Stimulated activated CD4-positive, alpha-beta T cell treated with anti-CD3 and anti-CD28 coated beads, Interleukin-2, amount 100 ng/mL, for 24 hours (primary cell): ENCODE measurements around the gene SLC4A5.
"Not testable (repeated sequence)": the region's sequence is repeated elsewhere in the genome, so short reads cannot be mapped to it uniquely, and the experiment has no call there.

Source experiments
- DNase-seq, 2 donors: peaks; one replicate each; pipeline ENCODE4 v3.0.0-alpha.2; 2020

SLC4A5 gene

GRCh38 chr2:74194799-74195198 is 148.4 kb downstream of the SLC4A5 start:
- no peak for DNase-seq

- no peak for DNase-seq
These were observed 151.4 kb downstream of the SLC4A5 start for GRCh38 chr2:74191596-74192380.

GRCh38 chr2:74188696-74189095 is 154.5 kb downstream of the SLC4A5 start:
- DNase-seq: no peak

DNA sequence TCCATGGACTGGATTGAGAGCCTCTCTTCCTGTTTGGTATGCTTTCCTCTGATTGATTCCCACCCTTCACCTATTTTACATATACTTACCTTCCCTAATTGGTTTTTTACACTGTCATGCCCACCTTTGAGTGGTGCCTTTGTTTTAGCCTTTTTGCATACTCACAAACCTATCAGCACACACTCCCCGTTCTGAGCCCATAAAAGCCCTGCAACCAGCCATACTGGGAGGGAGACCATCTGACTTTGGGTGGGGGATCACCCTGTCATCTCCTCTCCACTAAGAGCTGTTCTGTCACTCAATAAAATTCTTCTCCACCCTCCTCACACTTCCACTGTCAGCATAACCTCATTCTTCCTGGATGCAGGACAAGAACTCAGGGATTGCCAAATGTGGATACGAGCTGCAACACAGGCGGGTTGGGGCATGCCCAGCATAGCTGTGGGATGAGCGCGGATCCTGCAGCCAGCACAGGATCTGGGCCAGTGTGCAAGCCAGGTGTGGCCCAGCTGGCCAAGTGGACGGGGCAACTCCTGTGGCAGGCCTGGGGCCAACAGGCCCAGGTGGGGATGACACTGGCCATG is 155.1 kb downstream of the SLC4A5 start:
- DNase-seq: no peak

- not testable (repeated sequence) for DNase-seq
These were observed 156.5 kb downstream of the SLC4A5 start for GRCh38 chr2:74186706-74187105.

- peak; percentile 33 to 44 for DNase-seq
These were observed 157.2 kb downstream of the SLC4A5 start for GRCh38 chr2:74186038-74186437.

- DNase-seq: no peak
These were observed 159.3 kb downstream of the SLC4A5 start for GRCh38 chr2:74183878-74184277.

DNA sequence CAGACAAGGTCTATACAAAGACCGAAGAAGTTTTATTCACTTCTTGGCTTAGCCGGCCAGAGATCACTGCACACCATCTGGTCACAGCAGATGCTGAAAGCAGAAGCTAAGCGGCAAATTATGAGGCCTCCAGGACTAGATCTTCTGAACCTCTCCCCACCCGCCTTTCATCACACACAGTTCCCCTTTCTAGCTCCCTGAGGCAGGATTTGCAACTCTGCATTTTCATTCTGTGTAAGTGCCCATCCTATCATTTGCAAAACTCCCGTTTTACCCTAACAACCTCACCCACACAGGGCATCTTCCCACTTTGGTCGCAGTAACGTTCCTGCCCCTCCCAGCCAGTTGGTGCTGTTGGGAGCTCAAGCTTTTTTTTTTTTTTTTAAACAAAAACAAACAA is 161.5 kb downstream of the SLC4A5 start:
- no peak for DNase-seq

DNA sequence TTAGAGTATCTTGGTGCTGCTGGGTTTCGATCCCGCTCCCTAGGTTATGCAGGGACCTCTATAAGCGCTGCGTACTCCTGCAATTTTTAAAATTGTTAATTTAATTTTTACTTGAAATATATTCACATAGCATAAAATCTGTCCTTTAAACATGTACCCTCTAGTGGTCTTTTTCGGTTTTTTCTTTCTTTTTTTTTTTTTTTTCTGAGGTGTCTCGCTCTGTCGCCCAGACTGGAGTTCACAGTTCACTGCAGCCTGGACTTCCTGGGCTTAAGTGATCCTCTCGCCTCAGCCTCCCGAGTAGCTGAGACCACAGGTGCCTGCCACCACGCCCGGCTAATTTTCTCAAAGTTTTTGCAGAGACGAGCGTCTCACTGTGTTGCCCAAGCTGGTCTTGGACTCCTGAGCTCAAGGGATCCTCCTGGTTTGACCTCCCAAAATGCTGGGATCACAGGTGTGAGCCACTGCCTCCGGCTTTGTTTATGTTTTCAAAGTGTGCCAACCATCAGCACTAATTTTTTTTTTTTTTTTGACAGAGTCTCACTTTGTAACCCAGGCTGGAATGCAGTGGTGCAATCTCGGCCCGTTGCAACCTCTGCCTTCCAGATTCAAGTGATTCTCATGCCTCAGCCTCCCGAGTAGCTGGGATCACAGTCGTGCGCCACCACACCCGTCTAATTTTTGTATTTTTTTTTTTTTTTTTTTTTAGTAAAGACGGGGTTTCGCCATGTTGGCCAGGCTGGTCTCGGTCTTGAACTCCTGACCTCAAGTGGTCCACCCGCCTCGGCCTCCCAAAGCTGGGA is 164.0 kb downstream of the SLC4A5 start:
- DNase-seq: peak in 1 of 2 donors; percentile 23

- DNase-seq: peak; percentile 98
These were observed 164.8 kb downstream of the SLC4A5 start, which contains the start of gene MOB1A for GRCh38 chr2:74178211-74179062. Gene MOB1A (minus strand): TSS chr2:74178879. CDS start chr2:74178674, 205 bp downstream.

DNA sequence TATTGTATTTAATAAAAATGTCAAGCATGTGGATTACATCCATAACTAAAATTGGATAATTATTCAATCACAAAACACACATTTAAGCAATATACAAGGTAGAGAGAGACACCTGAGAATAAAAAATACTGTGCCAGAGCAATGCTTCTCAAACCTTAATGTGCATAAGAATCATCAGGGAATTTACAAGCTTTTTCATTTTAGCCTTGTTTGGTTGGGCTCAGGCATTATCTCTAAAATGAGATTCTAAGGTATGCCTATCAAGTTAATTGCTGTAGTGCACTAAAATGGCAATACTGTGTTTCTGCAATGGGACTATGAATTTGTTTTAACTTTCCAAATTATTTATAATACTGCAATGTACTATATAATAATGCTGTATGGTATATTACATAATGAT is 165.5 kb downstream of the SLC4A5 start:
- DNase-seq: no peak

DNA sequence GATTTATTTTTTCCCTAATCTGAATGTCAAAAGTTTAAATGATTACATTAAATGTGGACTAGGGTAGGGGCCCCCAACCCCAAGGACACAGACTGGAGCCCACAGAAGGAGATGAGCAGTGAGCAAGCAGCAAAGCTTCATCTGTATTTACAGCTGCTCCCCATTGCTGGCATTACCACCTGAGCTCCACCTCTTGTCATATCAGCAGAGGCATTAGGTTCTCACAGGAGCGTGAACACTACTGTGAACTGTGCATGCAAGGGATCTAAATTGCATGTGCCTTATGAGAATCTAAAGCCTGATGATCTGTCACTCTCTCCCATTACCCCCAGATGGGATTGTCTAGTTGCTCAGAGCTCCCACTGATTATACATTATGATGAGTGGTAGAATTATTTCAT is 168.3 kb downstream of the SLC4A5 start:
- no peak for DNase-seq

GRCh38 chr2:74168739-74169138 is 174.5 kb downstream of the SLC4A5 start:
- no peak for DNase-seq
